Neural cell (in vitro differentiated cells): Measurements from ENCODE around the gene OR2T27. TPM values are rescaled to one million over a fixed set of nuclear protein-coding genes. Genes with fewer than 3 reads are reported as not detected.

Experiments used
- H2AFZ ChIP-seq: fragments of 200-600, 300-800 bp; sonication (generic), shearing (Covaris generic); 2 replicates; pipeline ENCODE4 v1.6.0; 2014; ENCODE audit warnings: low read depth, mild to moderate bottlenecking, antibody characterized with exemption, low read length, moderate library complexity
- H3F3A ChIP-seq: fragments of 200-600 bp; shearing (Covaris generic); 2 replicates; pipeline ENCODE4 v1.6.1; 2016; ENCODE audit warnings: mild to moderate bottlenecking, moderate library complexity, mixed read lengths, antibody characterized with exemption, low read length; ENCODE audit not compliant: insufficient read depth, poor library complexity, severe bottlenecking
- H3K27ac ChIP-seq: fragments of 200-600, 300-800 bp; sonication (generic), shearing (Covaris generic); 2 replicates; pipeline ENCODE4 v1.5.1; 2014; ENCODE audit warnings: mild to moderate bottlenecking, low read length, moderate library complexity
- H3K27me3 ChIP-seq: fragments of 300-800, 200-600 bp; sonication (generic), shearing (Covaris generic); 2 replicates; pipeline ENCODE4 v1.6.0; 2014; ENCODE audit warnings: mild to moderate bottlenecking, low read depth, low read length, moderate library complexity; ENCODE audit not compliant: insufficient read depth
- H3K36me3 ChIP-seq: fragments of 300-800, 200-600 bp; sonication (generic), shearing (Covaris generic); 2 replicates; pipeline ENCODE4 v1.5.1; 2014; ENCODE audit warnings: mild to moderate bottlenecking, antibody characterized with exemption, low read length, moderate library complexity; ENCODE audit not compliant: insufficient read depth
- H3K4me2 ChIP-seq: fragments of 300-800, 200-600 bp; sonication (generic), shearing (Covaris generic); 2 replicates; pipeline ENCODE4 v1.6.0; 2014; ENCODE audit warnings: mild to moderate bottlenecking, low read length
- H3K4me3 ChIP-seq: fragments of 300-800, 200-600 bp; sonication (generic), shearing (Covaris generic); 2 replicates; pipeline ENCODE4 v1.5.1; 2014; ENCODE audit warnings: mild to moderate bottlenecking, low read length, moderate library complexity
- H3K79me2 ChIP-seq: fragments of 200-600 bp; shearing (Covaris generic); replicated peaks from 2 replicates; pipeline ENCODE4 v1.6.0; 2014; ENCODE audit warnings: mild to moderate bottlenecking, low read length, moderate library complexity; ENCODE audit not compliant: insufficient read depth
- H3K9ac ChIP-seq: fragments of 300-800, 200-600 bp; sonication (generic), shearing (Covaris generic); 2 replicates; pipeline ENCODE4 v1.6.1; 2016; ENCODE audit warnings: mild to moderate bottlenecking, low read length, mixed read lengths
- H3K9me2 ChIP-seq: fragments of 200-600 bp; shearing (Covaris generic); 2 replicates; pipeline ENCODE4 v1.6.1; 2016; ENCODE audit warnings: mild to moderate bottlenecking, low read length, mixed read lengths; ENCODE audit not compliant: insufficient read depth
- H3K9me3 ChIP-seq: fragments of 200-600, 300-800 bp; sonication (generic), shearing (Covaris generic); 2 replicates; pipeline ENCODE4 v1.6.1; 2016; ENCODE audit warnings: mild to moderate bottlenecking, mixed run types, low read length, moderate library complexity, mixed read lengths
- H4K20me1 ChIP-seq: fragments of 200-600 bp; shearing (Covaris generic); 2 replicates; pipeline ENCODE4 v1.6.1; 2016; ENCODE audit warnings: mild to moderate bottlenecking, mixed run types; ENCODE audit not compliant: insufficient read depth
- EP300 ChIP-seq: fragments of 450-650 bp; conservative IDR thresholded peaks from 2 replicates; pipeline ENCODE4 v1.6.1; 2014; ENCODE audit warnings: antibody characterized with exemption, mild to moderate bottlenecking, moderate library complexity; ENCODE audit not compliant: poor library complexity, severe bottlenecking
- MXI1 ChIP-seq: fragments of 450-650 bp; conservative IDR thresholded peaks from 2 replicates; pipeline ENCODE4 v1.6.1; 2014; ENCODE audit warnings: antibody characterized with exemption, mild to moderate bottlenecking; ENCODE audit not compliant: poor library complexity, severe bottlenecking
- POLR2AphosphoS5 ChIP-seq: IDR thresholded peaks from 2 replicates; pipeline ENCODE4 v1.6.1; 2012
- RAD21 ChIP-seq: fragments of 450-650 bp; conservative IDR thresholded peaks from 2 replicates; pipeline ENCODE4 v1.6.1; 2014; ENCODE audit warnings: antibody characterized with exemption, mild to moderate bottlenecking, moderate library complexity
- SMC3 ChIP-seq: fragments of 450-650 bp; conservative IDR thresholded peaks from 2 replicates; pipeline ENCODE4 v1.6.1; 2014; ENCODE audit warnings: antibody characterized with exemption, mild to moderate bottlenecking, moderate library complexity; ENCODE audit not compliant: poor library complexity
- TAF1 ChIP-seq: IDR thresholded peaks from 2 replicates; pipeline ENCODE4 v1.6.1; 2012; ENCODE audit warnings: low read depth
- polyA plus RNA-seq: library from polyadenylated mRNA; depleted of rRNA; stranded (reverse); fragments of >200 nt; gene quantifications from 2 replicates; pipeline ENCODE4 v1.2.3, GENCODE V29; 2014
- TF ChIP-seq, protein P1 (sequence below): IDR thresholded peaks from 2 replicates; pipeline ENCODE4 v1.6.1; 2012; ENCODE audit warnings: borderline replicate concordance
- TF ChIP-seq, protein P2 (sequence below): fragments of 450-650 bp; IDR thresholded peaks from 2 replicates; pipeline ENCODE4 v1.5.1; 2014; ENCODE audit warnings: antibody characterized with exemption, mild to moderate bottlenecking, moderate library complexity; ENCODE audit not compliant: poor library complexity, severe bottlenecking

The OR2T27 gene
- polyA plus RNA-seq, 1 donor from 2014 or later: not detected

DNA sequence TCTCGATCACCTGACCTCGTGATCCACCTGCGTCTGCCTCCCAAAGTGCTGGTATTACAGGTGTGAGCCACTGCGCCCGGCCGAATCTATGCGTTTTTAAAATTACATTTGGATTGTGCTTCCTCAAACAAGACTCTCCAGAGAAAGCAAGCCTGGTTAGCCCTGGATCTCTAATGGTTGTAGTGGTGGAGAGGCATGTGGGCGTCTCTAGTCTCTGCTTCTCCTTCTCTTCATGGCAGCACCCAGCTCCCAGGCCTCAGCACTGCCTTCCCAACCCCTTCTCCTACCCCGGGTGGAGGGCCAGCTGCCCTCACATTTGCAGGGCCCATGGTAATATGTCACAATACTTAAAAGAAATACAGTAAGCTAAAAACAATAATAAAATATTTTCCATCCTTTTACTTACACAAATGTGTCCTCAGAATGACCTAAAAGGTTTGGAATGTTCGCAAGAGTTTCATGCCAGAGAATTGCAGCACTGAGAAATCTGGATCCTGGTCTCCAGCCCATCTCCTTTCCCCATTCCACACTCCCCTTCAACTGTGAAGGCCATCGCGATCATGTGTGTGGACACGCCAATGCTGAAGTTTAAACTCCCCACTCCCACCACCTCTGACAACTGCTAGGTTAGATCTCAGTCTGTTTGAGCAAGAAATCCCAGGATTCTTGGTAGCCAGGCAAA lies 40.3 kb upstream of the OR2T27 start:
- TF ChIP-seq, protein P1, sequence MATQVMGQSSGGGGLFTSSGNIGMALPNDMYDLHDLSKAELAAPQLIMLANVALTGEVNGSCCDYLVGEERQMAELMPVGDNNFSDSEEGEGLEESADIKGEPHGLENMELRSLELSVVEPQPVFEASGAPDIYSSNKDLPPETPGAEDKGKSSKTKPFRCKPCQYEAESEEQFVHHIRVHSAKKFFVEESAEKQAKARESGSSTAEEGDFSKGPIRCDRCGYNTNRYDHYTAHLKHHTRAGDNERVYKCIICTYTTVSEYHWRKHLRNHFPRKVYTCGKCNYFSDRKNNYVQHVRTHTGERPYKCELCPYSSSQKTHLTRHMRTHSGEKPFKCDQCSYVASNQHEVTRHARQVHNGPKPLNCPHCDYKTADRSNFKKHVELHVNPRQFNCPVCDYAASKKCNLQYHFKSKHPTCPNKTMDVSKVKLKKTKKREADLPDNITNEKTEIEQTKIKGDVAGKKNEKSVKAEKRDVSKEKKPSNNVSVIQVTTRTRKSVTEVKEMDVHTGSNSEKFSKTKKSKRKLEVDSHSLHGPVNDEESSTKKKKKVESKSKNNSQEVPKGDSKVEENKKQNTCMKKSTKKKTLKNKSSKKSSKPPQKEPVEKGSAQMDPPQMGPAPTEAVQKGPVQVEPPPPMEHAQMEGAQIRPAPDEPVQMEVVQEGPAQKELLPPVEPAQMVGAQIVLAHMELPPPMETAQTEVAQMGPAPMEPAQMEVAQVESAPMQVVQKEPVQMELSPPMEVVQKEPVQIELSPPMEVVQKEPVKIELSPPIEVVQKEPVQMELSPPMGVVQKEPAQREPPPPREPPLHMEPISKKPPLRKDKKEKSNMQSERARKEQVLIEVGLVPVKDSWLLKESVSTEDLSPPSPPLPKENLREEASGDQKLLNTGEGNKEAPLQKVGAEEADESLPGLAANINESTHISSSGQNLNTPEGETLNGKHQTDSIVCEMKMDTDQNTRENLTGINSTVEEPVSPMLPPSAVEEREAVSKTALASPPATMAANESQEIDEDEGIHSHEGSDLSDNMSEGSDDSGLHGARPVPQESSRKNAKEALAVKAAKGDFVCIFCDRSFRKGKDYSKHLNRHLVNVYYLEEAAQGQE: no peak
- TF ChIP-seq, protein P2, sequence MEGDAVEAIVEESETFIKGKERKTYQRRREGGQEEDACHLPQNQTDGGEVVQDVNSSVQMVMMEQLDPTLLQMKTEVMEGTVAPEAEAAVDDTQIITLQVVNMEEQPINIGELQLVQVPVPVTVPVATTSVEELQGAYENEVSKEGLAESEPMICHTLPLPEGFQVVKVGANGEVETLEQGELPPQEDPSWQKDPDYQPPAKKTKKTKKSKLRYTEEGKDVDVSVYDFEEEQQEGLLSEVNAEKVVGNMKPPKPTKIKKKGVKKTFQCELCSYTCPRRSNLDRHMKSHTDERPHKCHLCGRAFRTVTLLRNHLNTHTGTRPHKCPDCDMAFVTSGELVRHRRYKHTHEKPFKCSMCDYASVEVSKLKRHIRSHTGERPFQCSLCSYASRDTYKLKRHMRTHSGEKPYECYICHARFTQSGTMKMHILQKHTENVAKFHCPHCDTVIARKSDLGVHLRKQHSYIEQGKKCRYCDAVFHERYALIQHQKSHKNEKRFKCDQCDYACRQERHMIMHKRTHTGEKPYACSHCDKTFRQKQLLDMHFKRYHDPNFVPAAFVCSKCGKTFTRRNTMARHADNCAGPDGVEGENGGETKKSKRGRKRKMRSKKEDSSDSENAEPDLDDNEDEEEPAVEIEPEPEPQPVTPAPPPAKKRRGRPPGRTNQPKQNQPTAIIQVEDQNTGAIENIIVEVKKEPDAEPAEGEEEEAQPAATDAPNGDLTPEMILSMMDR: no peak
- TF ChIP-seq TAF1 (no peak), POLR2AphosphoS5 (no peak), SMC3 (no peak)
- H3K36me3 ChIP-seq: no peaks in the 10 kb centered on the region
- H3K27me3 ChIP-seq: no peaks in the 10 kb centered on the region
- no peaks in the 10 kb centered on the region for H3K9me2 ChIP-seq
- no peak overlapping the region for H3K4me2 ChIP-seq
- H3K9ac ChIP-seq: no peak overlapping the region
- H3K79me2 ChIP-seq: no peaks in the 10 kb centered on the region
- H3K4me3 ChIP-seq: no peak overlapping the region
- H3K27ac ChIP-seq: no peak overlapping the region
- no peak overlapping the region for H2AFZ ChIP-seq
- no peaks in the 10 kb centered on the region for H3K9me3 ChIP-seq
- no peaks in the 10 kb centered on the region for H4K20me1 ChIP-seq
- no peaks in the 10 kb centered on the region for H3F3A ChIP-seq

DNA sequence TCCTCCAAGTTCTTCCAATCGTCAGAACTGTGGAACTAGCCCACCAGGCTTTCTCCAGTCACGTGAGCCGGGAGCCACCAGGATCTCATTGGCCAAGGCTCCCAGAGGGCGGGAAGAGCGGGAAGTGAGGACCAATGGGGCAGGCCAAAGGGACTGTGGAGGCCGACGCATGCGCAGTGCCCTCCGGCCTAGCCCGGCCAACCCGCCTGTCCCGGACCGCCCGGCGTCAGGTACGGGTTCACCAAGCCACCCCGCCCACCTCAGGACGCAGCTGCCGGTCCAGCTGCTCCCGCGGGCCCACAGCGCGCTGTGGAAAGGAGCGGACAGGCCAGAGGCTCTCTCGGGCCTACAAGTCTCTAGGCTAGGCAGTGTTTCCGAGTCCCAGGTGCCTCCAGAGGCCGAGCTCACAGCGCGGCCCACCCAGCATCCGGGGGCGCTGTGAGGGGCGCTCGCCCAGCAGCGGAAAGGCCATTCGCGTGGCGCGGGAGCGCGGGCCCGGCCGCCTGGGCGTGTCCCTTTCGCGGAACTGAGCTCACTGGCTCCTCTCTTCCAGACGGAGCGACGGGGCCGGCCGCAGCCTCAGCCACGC lies 36.3 kb upstream of the OR2T27 start:
- Histone ChIP-seq H3K27me3 (no peaks in the 10 kb centered on the region), H2AFZ (no peak overlapping the region), H4K20me1 (no peaks in the 10 kb centered on the region), H3K36me3 (no peaks in the 10 kb centered on the region), H3K79me2 (no peaks in the 10 kb centered on the region), H3K9me2 (no peaks in the 10 kb centered on the region), H3K9ac (no peak overlapping the region), H3F3A (no peaks in the 10 kb centered on the region), H3K4me3 (no peak overlapping the region), H3K27ac (no peak overlapping the region), H3K4me2 (no peak overlapping the region), H3K9me3 (no peaks in the 10 kb centered on the region)
- TF ChIP-seq RAD21 (no peak), EP300 (no peak), POLR2AphosphoS5 (no peak), MXI1 (no peak)
- TF ChIP-seq, protein P2: no peak
